Measurements from ENCODE around the gene MYH6. TPM values are rescaled to one million over a fixed set of nuclear protein-coding genes. Genes with fewer than 3 reads are reported as not detected.
A peak's percentile ranks its signal among the peaks of the same experiment; 100 is the strongest.

Gene MYH6
- polyA plus RNA-seq, 1 donor, result 0.03 TPM

GRCh38 chr14:23365036-23365731 lies 42.9 kb downstream of the MYH6 start, which contains the start of gene EFS:
TSS of gene EFS (minus strand) at chr14:23365172. CDS start at chr14:23365025, 147 bp downstream.
- H3K9me3 ChIP-seq (ENCODE audit: control insufficient read depth, low read depth, low read length), result no peaks in the 10 kb centered on the region
- H3K4me3 ChIP-seq (ENCODE audit: low read length), result peak within 1 kb of the TSS; percentile 56
- peaks cover 11% of the 10 kb centered on the region for H3K27me3 ChIP-seq (ENCODE audit: control insufficient read depth, insufficient read depth, low read length)
- peaks cover 3% of the 10 kb centered on the region for H3K36me3 ChIP-seq (ENCODE audit: control insufficient read depth, insufficient read depth, low read length)
- H3K27ac ChIP-seq (ENCODE audit: low read length), result peak within 1 kb of the TSS; percentile 87
- DNase-seq, result peak in 1 of 2 donors; percentile 69
- WGBS (ENCODE audit: insufficient coverage, low lambda C conversion rate), result no CpG with 5 or more reads among the region's 74 CpGs
- peaks cover 10% of the 10 kb centered on the region for H3K4me1 ChIP-seq (ENCODE audit: control insufficient read depth, insufficient read depth, low read length)

GRCh38 chr14:23364164-23365035 lies 43.7 kb downstream of the MYH6 start:
- peak in 1 of 2 donors; percentile 27 for DNase-seq
- WGBS (ENCODE audit: insufficient coverage, low lambda C conversion rate), result 42% methylated on average over 6 of the region's 21 CpGs
- peak overlapping the region; percentile 51 for H3K4me3 ChIP-seq (ENCODE audit: low read length)
- H3K27me3 ChIP-seq (ENCODE audit: control insufficient read depth, insufficient read depth, low read length), result peaks cover 11% of the 10 kb centered on the region
- H3K27ac ChIP-seq (ENCODE audit: low read length), result peak overlapping the region; percentile 51
- H3K9me3 ChIP-seq (ENCODE audit: control insufficient read depth, low read depth, low read length), result no peaks in the 10 kb centered on the region
- H3K36me3 ChIP-seq (ENCODE audit: control insufficient read depth, insufficient read depth, low read length), result peaks cover 8% of the 10 kb centered on the region
- peaks cover 10% of the 10 kb centered on the region for H3K4me1 ChIP-seq (ENCODE audit: control insufficient read depth, insufficient read depth, low read length)

GRCh38 chr14:23362200-23362599 lies 45.9 kb downstream of the MYH6 start:
- Histone ChIP-seq H3K9me3 (ENCODE audit: control insufficient read depth, low read depth, low read length) (no peaks in the 10 kb centered on the region), H3K27ac (ENCODE audit: low read length) (no peak overlapping the region), H3K27me3 (ENCODE audit: control insufficient read depth, insufficient read depth, low read length) (peaks cover 11% of the 10 kb centered on the region), H3K4me1 (ENCODE audit: control insufficient read depth, insufficient read depth, low read length) (peaks cover 10% of the 10 kb centered on the region), H3K36me3 (ENCODE audit: control insufficient read depth, insufficient read depth, low read length) (peaks cover 15% of the 10 kb centered on the region), H3K4me3 (ENCODE audit: low read length) (no peak overlapping the region)
- no CpG with 5 or more reads among the region's 3 CpGs for WGBS (ENCODE audit: insufficient coverage, low lambda C conversion rate)
- no peak for DNase-seq

- Histone ChIP-seq H3K27me3 (ENCODE audit: control insufficient read depth, insufficient read depth, low read length) (peaks cover 11% of the 10 kb centered on the region), H3K9me3 (ENCODE audit: control insufficient read depth, low read depth, low read length) (no peaks in the 10 kb centered on the region), H3K4me3 (ENCODE audit: low read length) (no peak overlapping the region), H3K4me1 (ENCODE audit: control insufficient read depth, insufficient read depth, low read length) (peaks cover 9% of the 10 kb centered on the region), H3K27ac (ENCODE audit: low read length) (no peak overlapping the region), H3K36me3 (ENCODE audit: control insufficient read depth, insufficient read depth, low read length) (peaks cover 16% of the 10 kb centered on the region)
- WGBS (ENCODE audit: insufficient coverage, low lambda C conversion rate), result no CpG with 5 or more reads among the region's 6 CpGs
- DNase-seq, result no peak
These were observed 46.3 kb downstream of the MYH6 start for GRCh38 chr14:23361763-23362162.

GRCh38 chr14:23361320-23361719 lies 46.8 kb downstream of the MYH6 start:
- H3K9me3 ChIP-seq (ENCODE audit: control insufficient read depth, low read depth, low read length), result no peaks in the 10 kb centered on the region
- DNase-seq, result peak in 1 of 2 donors; percentile 20
- H3K27me3 ChIP-seq (ENCODE audit: control insufficient read depth, insufficient read depth, low read length), result peaks cover 11% of the 10 kb centered on the region
- peaks cover 16% of the 10 kb centered on the region for H3K36me3 ChIP-seq (ENCODE audit: control insufficient read depth, insufficient read depth, low read length)
- H3K4me3 ChIP-seq (ENCODE audit: low read length), result no peak overlapping the region
- peaks cover 6% of the 10 kb centered on the region for H3K4me1 ChIP-seq (ENCODE audit: control insufficient read depth, insufficient read depth, low read length)
- H3K27ac ChIP-seq (ENCODE audit: low read length), result no peak overlapping the region

GRCh38 chr14:23360496-23360895 lies 47.6 kb downstream of the MYH6 start:
- H3K36me3 ChIP-seq (ENCODE audit: control insufficient read depth, insufficient read depth, low read length), result peaks cover 16% of the 10 kb centered on the region
- H3K9me3 ChIP-seq (ENCODE audit: control insufficient read depth, low read depth, low read length), result no peaks in the 10 kb centered on the region
- no peak overlapping the region for H3K4me3 ChIP-seq (ENCODE audit: low read length)
- WGBS (ENCODE audit: insufficient coverage, low lambda C conversion rate), result no CpG with 5 or more reads among the region's 11 CpGs
- DNase-seq, result no peak
- H3K4me1 ChIP-seq (ENCODE audit: control insufficient read depth, insufficient read depth, low read length), result peaks cover 6% of the 10 kb centered on the region
- H3K27me3 ChIP-seq (ENCODE audit: control insufficient read depth, insufficient read depth, low read length), result peaks cover 11% of the 10 kb centered on the region
- no peak overlapping the region for H3K27ac ChIP-seq (ENCODE audit: low read length)

GRCh38 chr14:23359722-23360447 lies 48.2 kb downstream of the MYH6 start:
- no peak overlapping the region for H3K4me3 ChIP-seq (ENCODE audit: low read length)
- no CpG with 5 or more reads among the region's 22 CpGs for WGBS (ENCODE audit: insufficient coverage, low lambda C conversion rate)
- no peaks in the 10 kb centered on the region for H3K9me3 ChIP-seq (ENCODE audit: control insufficient read depth, low read depth, low read length)
- H3K36me3 ChIP-seq (ENCODE audit: control insufficient read depth, insufficient read depth, low read length), result peaks cover 16% of the 10 kb centered on the region
- no peak overlapping the region for H3K27ac ChIP-seq (ENCODE audit: low read length)
- H3K4me1 ChIP-seq (ENCODE audit: control insufficient read depth, insufficient read depth, low read length), result peaks cover 6% of the 10 kb centered on the region
- H3K27me3 ChIP-seq (ENCODE audit: control insufficient read depth, insufficient read depth, low read length), result peaks cover 9% of the 10 kb centered on the region
- no peak for DNase-seq

GRCh38 chr14:23359167-23359626 lies 48.9 kb downstream of the MYH6 start:
- peaks cover 16% of the 10 kb centered on the region for H3K36me3 ChIP-seq (ENCODE audit: control insufficient read depth, insufficient read depth, low read length)
- H3K27ac ChIP-seq (ENCODE audit: low read length), result no peak overlapping the region
- peaks cover 5% of the 10 kb centered on the region for H3K27me3 ChIP-seq (ENCODE audit: control insufficient read depth, insufficient read depth, low read length)
- H3K4me1 ChIP-seq (ENCODE audit: control insufficient read depth, insufficient read depth, low read length), result peaks cover 4% of the 10 kb centered on the region
- H3K9me3 ChIP-seq (ENCODE audit: control insufficient read depth, low read depth, low read length), result no peaks in the 10 kb centered on the region
- H3K4me3 ChIP-seq (ENCODE audit: low read length), result no peak overlapping the region
- WGBS (ENCODE audit: insufficient coverage, low lambda C conversion rate), result no CpG with 5 or more reads among the region's 11 CpGs
- DNase-seq, result no peak

GRCh38 chr14:23358553-23359166 lies 49.4 kb downstream of the MYH6 start:
- H3K27ac ChIP-seq (ENCODE audit: low read length), result no peak overlapping the region
- no peaks in the 10 kb centered on the region for H3K9me3 ChIP-seq (ENCODE audit: control insufficient read depth, low read depth, low read length)
- peaks cover 6% of the 10 kb centered on the region for H3K27me3 ChIP-seq (ENCODE audit: control insufficient read depth, insufficient read depth, low read length)
- H3K36me3 ChIP-seq (ENCODE audit: control insufficient read depth, insufficient read depth, low read length), result peaks cover 16% of the 10 kb centered on the region
- no peak overlapping the region for H3K4me3 ChIP-seq (ENCODE audit: low read length)
- DNase-seq, result no peak
- 88% methylated on average over 2 of the region's 12 CpGs for WGBS (ENCODE audit: insufficient coverage, low lambda C conversion rate)
- no peaks in the 10 kb centered on the region for H3K4me1 ChIP-seq (ENCODE audit: control insufficient read depth, insufficient read depth, low read length)

GRCh38 chr14:23358042-23358441 lies 50.0 kb downstream of the MYH6 start:
- H3K9me3 ChIP-seq (ENCODE audit: control insufficient read depth, low read depth, low read length), result no peaks in the 10 kb centered on the region
- no peak overlapping the region for H3K4me3 ChIP-seq (ENCODE audit: low read length)
- no peak for DNase-seq
- no peak overlapping the region for H3K27ac ChIP-seq (ENCODE audit: low read length)
- no CpG with 5 or more reads among the region's 3 CpGs for WGBS (ENCODE audit: insufficient coverage, low lambda C conversion rate)
- peaks cover 11% of the 10 kb centered on the region for H3K27me3 ChIP-seq (ENCODE audit: control insufficient read depth, insufficient read depth, low read length)
- peaks cover 3% of the 10 kb centered on the region for H3K4me1 ChIP-seq (ENCODE audit: control insufficient read depth, insufficient read depth, low read length)
- H3K36me3 ChIP-seq (ENCODE audit: control insufficient read depth, insufficient read depth, low read length), result peaks cover 14% of the 10 kb centered on the region

Data from large intestine (tissue), 3 donors.